ACHN (cell line): ENCODE measurements around the gene OR1J1.

Experiments
- DNase-seq: peaks from one replicate; pipeline ENCODE4 v3.0.0-alpha.2; 2015
- in situ Hi-C: cut with HindIII; loops from 2 replicates; pipeline ENCODE4 v1.10.0; 2017; ENCODE audit warnings: low sequenced_read_pairs, low pct_ligation_motif_present, low pct_unique_long_range_greater_than_20kb

Gene OR1J1

GRCh38 chr9:122477826-122478225 lies at the start of gene OR1J1:
Gene OR1J1, minus strand, starts transcription at chr9:122477926. Its CDS starts 0 bp downstream, at chr9:122477926.
- in situ Hi-C loops, result no loop called here

GRCh38 chr9:122527193-122527592 lies 49.5 kb upstream of the OR1J1 start, which contains the start of gene OR1N1:
Gene OR1N1, minus strand, starts transcription at chr9:122527293. Its CDS starts 0 bp downstream, at chr9:122527293.
- DNase-seq, result no peak
- in situ Hi-C loops, result no loop called here

More at GRCh38 chr9:122477826-122478225, at the start of gene OR1J1:
- no peak for DNase-seq

GRCh38 chr9:122526602-122527001 lies 48.9 kb upstream of the OR1J1 start:
- in situ Hi-C loops, result no loop called here
- no peak for DNase-seq

GRCh38 chr9:122519376-122519775 lies 41.6 kb upstream of the OR1J1 start:
- DNase-seq, result no peak
- in situ Hi-C loops, result no loop called here

GRCh38 chr9:122518841-122519240 lies 41.1 kb upstream of the OR1J1 start, which contains the start of gene OR1J4:
Gene OR1J4, plus strand, starts transcription at chr9:122519141. Its CDS starts 0 bp downstream, at chr9:122519141.
- in situ Hi-C loops, result no loop called here
- no peak for DNase-seq

GRCh38 chr9:122518226-122518625 lies 40.5 kb upstream of the OR1J1 start:
- in situ Hi-C loops, result no loop called here
- no peak for DNase-seq

- no peak for DNase-seq
- in situ Hi-C loops, result no loop called here
Measured at GRCh38 chr9:122510502-122510901, 32.8 kb upstream of the OR1J1 start, which contains the start of gene OR1J2. Gene OR1J2, plus strand, starts transcription at chr9:122510802. Its CDS starts 0 bp downstream, at chr9:122510802.

GRCh38 chr9:122506964-122507363 lies 29.2 kb upstream of the OR1J1 start:
- DNase-seq, result no peak
- in situ Hi-C loops, result no loop called here

GRCh38 chr9:122498883-122499288 lies 21.2 kb upstream of the OR1J1 start:
- peak; percentile 41 for DNase-seq
- in situ Hi-C loops, result no loop called here

- in situ Hi-C loops, result no loop called here
- DNase-seq, result no peak
Measured at GRCh38 chr9:122479062-122479461, 1.3 kb upstream of the OR1J1 start.

GRCh38 chr9:122477346-122477745 lies 380 bp downstream of the OR1J1 start:
- in situ Hi-C loops, result no loop called here

GRCh38 chr9:122475717-122476116 lies 2.0 kb downstream of the OR1J1 start:
- no peak for DNase-seq
- in situ Hi-C loops, result no loop called here

More at GRCh38 chr9:122477346-122477745, 380 bp downstream of the OR1J1 start:
- DNase-seq, result no peak

- DNase-seq, result no peak
- in situ Hi-C loops, result no loop called here
Measured at GRCh38 chr9:122474561-122474960, 3.2 kb downstream of the OR1J1 start.

GRCh38 chr9:122468735-122469134 lies 9.0 kb downstream of the OR1J1 start:
- DNase-seq, result no peak
- in situ Hi-C loops, result no loop called here

GRCh38 chr9:122466456-122466855 lies 11.3 kb downstream of the OR1J1 start:
- DNase-seq, result no peak
- in situ Hi-C loops, result no loop called here

- peak; percentile 74 for DNase-seq
- in situ Hi-C loops, result no loop called here
Measured at GRCh38 chr9:122464633-122465567, 12.8 kb downstream of the OR1J1 start.

GRCh38 chr9:122463828-122464632 lies 13.7 kb downstream of the OR1J1 start:
- DNase-seq, result no peak

GRCh38 chr9:122457787-122458186 lies 19.9 kb downstream of the OR1J1 start:
- DNase-seq, result no peak
- in situ Hi-C loops, result no loop called here

More at GRCh38 chr9:122463828-122464632, 13.7 kb downstream of the OR1J1 start:
- in situ Hi-C loops, result no loop called here

GRCh38 chr9:122456123-122456522 lies 21.6 kb downstream of the OR1J1 start:
- in situ Hi-C loops, result no loop called here

More at GRCh38 chr9:122456123-122456522, 21.6 kb downstream of the OR1J1 start:
- no peak for DNase-seq
